Skin of body (tissue), 2 donors: ENCODE results near the gene KRT33A. TPM values are rescaled to one million over a fixed set of nuclear protein-coding genes. Genes with fewer than 3 reads are reported as not detected.
"Not testable (repeated sequence)": the region's sequence is repeated elsewhere in the genome, so short reads cannot be mapped to it uniquely, and the experiment has no call there.

Experiments used
- DNase-seq: peaks from one replicate; lab custom pipeline; 2025; lab: John Stamatoyannopoulos, UW
- total RNA-seq: library from RNA; depleted of rRNA; stranded (reverse); fragments of >200 nt; gene quantifications from one replicate; pipeline ENCODE4 v1.2.3, GENCODE V29; 2014

Gene KRT33A
- total RNA-seq, 1 donor from 2014 or later, result 22.0 TPM

- DNase-seq, result no peak
Observed at GRCh38 chr17:41363881-41364280, 13.3 kb upstream of the KRT33A start.

GRCh38 chr17:41360296-41360995 lies 9.8 kb upstream of the KRT33A start:
- DNase-seq, result no peak

GRCh38 chr17:41354536-41354935 lies 3.9 kb upstream of the KRT33A start:
- DNase-seq, result no peak

- DNase-seq, result no peak
Observed at GRCh38 chr17:41352597-41353366, 2.2 kb upstream of the KRT33A start.

- no peak for DNase-seq
Observed at GRCh38 chr17:41351177-41351576, 549 bp upstream of the KRT33A start.

GRCh38 chr17:41347869-41348760 lies 2.5 kb downstream of the KRT33A start:
- no peak for DNase-seq

- not testable (repeated sequence) for DNase-seq
Observed at GRCh38 chr17:41346421-41346820, 4.2 kb downstream of the KRT33A start.

- DNase-seq, result no peak
Observed at GRCh38 chr17:41345992-41346391, 4.6 kb downstream of the KRT33A start.

GRCh38 chr17:41343029-41343428 lies 7.6 kb downstream of the KRT33A start:
- no peak for DNase-seq

GRCh38 chr17:41340934-41341861 lies 9.4 kb downstream of the KRT33A start:
- no peak for DNase-seq

GRCh38 chr17:41340494-41340893 lies 10.1 kb downstream of the KRT33A start:
- no peak for DNase-seq

- DNase-seq, result no peak
Observed at GRCh38 chr17:41339571-41340172, 11.0 kb downstream of the KRT33A start.

- peak; percentile 20 for DNase-seq
Observed at GRCh38 chr17:41338961-41339485, 11.6 kb downstream of the KRT33A start.

GRCh38 chr17:41335747-41336146 lies 14.9 kb downstream of the KRT33A start:
- no peak for DNase-seq

GRCh38 chr17:41334385-41335305 lies 16.0 kb downstream of the KRT33A start:
- DNase-seq, result no peak

GRCh38 chr17:41333836-41334235 lies 16.8 kb downstream of the KRT33A start:
- no peak for DNase-seq

- DNase-seq, result no peak
Observed at GRCh38 chr17:41333098-41333497, 17.5 kb downstream of the KRT33A start.

GRCh38 chr17:41332239-41332638 lies 18.4 kb downstream of the KRT33A start:
- no peak for DNase-seq

- DNase-seq, result no peak
Observed at GRCh38 chr17:41331606-41332005, 19.0 kb downstream of the KRT33A start.
